Loucy (cell line): Measurements from ENCODE around the gene NR1D2.

Experiments
- H2AFZ ChIP-seq: fragments of 200-600 bp; sonication (generic); 2 replicates; pipeline ENCODE4 v1.6.0; 2016; ENCODE audit warnings: antibody characterized with exemption, mild to moderate bottlenecking, low read length, moderate library complexity
- H3F3A ChIP-seq: fragments of 200-600 bp; 2 replicates; pipeline ENCODE4 v1.6.0; 2016; ENCODE audit warnings: antibody characterized with exemption, low read depth, mild to moderate bottlenecking
- H3K27me3 ChIP-seq: fragments of 200-600 bp; sonication (generic); 2 replicates; pipeline ENCODE4 v1.6.1; 2014; ENCODE audit warnings: low read length, mild to moderate bottlenecking; ENCODE audit not compliant: insufficient read depth, poor library complexity, severe bottlenecking
- H3K36me3 ChIP-seq: fragments of 200-600 bp; sonication (generic); 2 replicates; pipeline ENCODE4 v1.6.1; 2016; ENCODE audit warnings: low read length; ENCODE audit not compliant: insufficient read depth
- H3K4me1 ChIP-seq: fragments of 200-600 bp; sonication (generic); 2 replicates; pipeline ENCODE4 v1.5.1; 2014; ENCODE audit warnings: low read length, mild to moderate bottlenecking; ENCODE audit not compliant: insufficient read depth, poor library complexity, severe bottlenecking
- H3K4me2 ChIP-seq: fragments of 200-600 bp; sonication (generic); 2 replicates; pipeline ENCODE4 v1.6.0; 2014; ENCODE audit warnings: antibody characterized with exemption, low read length, low read depth, mild to moderate bottlenecking; ENCODE audit not compliant: poor library complexity, severe bottlenecking
- H3K4me3 ChIP-seq: fragments of 200-600 bp; sonication (generic); 2 replicates; pipeline ENCODE4 v1.5.1; 2014; ENCODE audit warnings: low read length, mild to moderate bottlenecking, mixed read lengths; ENCODE audit not compliant: poor library complexity, severe bottlenecking
- H3K79me2 ChIP-seq: fragments of 200-600 bp; sonication (generic); 2 replicates; pipeline ENCODE4 v1.6.1; 2014; ENCODE audit warnings: low read length; ENCODE audit not compliant: insufficient read depth
- H3K9ac ChIP-seq: fragments of 200-600 bp; sonication (generic); 2 replicates; pipeline ENCODE4 v1.6.0; 2014; ENCODE audit warnings: mild to moderate bottlenecking, low read depth, low read length, moderate library complexity; ENCODE audit not compliant: poor library complexity, severe bottlenecking
- H3K9me2 ChIP-seq: fragments of 200-600 bp; sonication (generic); replicated peaks from 2 replicates; pipeline ENCODE4 v1.6.1; 2016; ENCODE audit warnings: low read depth, low read length, mixed read lengths
- H3K9me3 ChIP-seq: fragments of 200-600 bp; sonication (generic); 2 replicates; pipeline ENCODE4 v1.6.1; 2014; ENCODE audit warnings: mild to moderate bottlenecking, antibody characterized with exemption, low read length, low read depth; ENCODE audit not compliant: insufficient read depth
- H4K20me1 ChIP-seq: fragments of 200-600 bp; sonication (generic); 2 replicates; pipeline ENCODE4 v1.6.0; 2014; ENCODE audit warnings: antibody characterized with exemption, low read length, mild to moderate bottlenecking; ENCODE audit not compliant: insufficient read depth, poor library complexity, severe bottlenecking
- CTCF ChIP-seq: fragments of 200-600 bp; sonication (generic); conservative IDR thresholded peaks from 2 replicates; pipeline ENCODE4 v1.5.1; 2014; ENCODE audit warnings: mild to moderate bottlenecking, antibody characterized with exemption, low read length
- EZH2phosphoT487 ChIP-seq: fragments of 200-600 bp; IDR thresholded peaks from 2 replicates; pipeline ENCODE4 v1.6.1; 2018; ENCODE audit warnings: antibody characterized with exemption, mild to moderate bottlenecking, moderate library complexity, borderline replicate concordance

Gene NR1D2

GRCh38 chr3:23944861-23945662, at the start of gene NR1D2:
TSS of gene NR1D2 (plus strand) at chr3:23945286. CDS start at chr3:23945579, 293 bp downstream.
- Histone ChIP-seq H3K9ac (peak within 1 kb of the TSS; percentile 84), H4K20me1 (peaks cover 4% of the 10 kb centered on the region), H3K36me3 (no peaks in the 10 kb centered on the region), H3K9me2 (no peaks in the 10 kb centered on the region), H3K4me1 (peaks cover 29% of the 10 kb centered on the region), H3F3A (no peaks in the 10 kb centered on the region), H2AFZ (peak within 1 kb of the TSS; percentile 98), H3K4me3 (peak within 1 kb of the TSS; percentile 91), H3K27me3 (no peaks in the 10 kb centered on the region), H3K9me3 (no peaks in the 10 kb centered on the region), H3K4me2 (peak within 1 kb of the TSS; percentile 88), H3K79me2 (peaks cover 21% of the 10 kb centered on the region)
- TF ChIP-seq CTCF (no peak), EZH2phosphoT487 (no peak)

GRCh38 chr3:23900744-23901143, 44.3 kb upstream of the NR1D2 start:
- Histone ChIP-seq H4K20me1 (no peaks in the 10 kb centered on the region), H3K9ac (no peak overlapping the region), H3K27me3 (no peaks in the 10 kb centered on the region), H3K4me1 (no peaks in the 10 kb centered on the region), H3F3A (no peaks in the 10 kb centered on the region), H3K36me3 (peaks cover 21% of the 10 kb centered on the region; the same call in 1 of the 2 replicates), H3K4me3 (no peak overlapping the region), H3K4me2 (no peak overlapping the region), H3K9me2 (no peaks in the 10 kb centered on the region), H2AFZ (no peak overlapping the region), H3K79me2 (no peaks in the 10 kb centered on the region), H3K9me3 (no peaks in the 10 kb centered on the region; the same call in 1 of the 2 replicates)
- TF ChIP-seq CTCF (no peak), EZH2phosphoT487 (no peak)

DNA sequence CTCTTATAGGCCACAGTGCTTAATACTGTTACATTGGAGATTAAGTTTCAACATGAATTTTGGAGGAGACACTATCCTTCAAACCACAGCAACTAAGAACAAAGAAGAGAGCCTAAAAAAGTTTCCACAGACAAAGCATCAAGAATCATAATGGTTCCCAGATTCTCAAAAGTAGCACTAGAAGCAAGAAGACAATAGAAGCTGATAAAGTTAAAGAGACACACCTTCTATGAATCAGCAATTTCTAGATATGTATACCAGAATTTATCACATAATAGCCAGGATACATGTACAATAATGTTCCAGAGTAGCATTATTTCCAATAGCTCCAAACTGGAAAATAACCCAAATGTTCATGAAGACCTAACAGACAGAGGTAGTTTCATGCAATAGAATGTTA, 40.5 kb upstream of the NR1D2 start:
- Histone ChIP-seq H3K9me2 (no peaks in the 10 kb centered on the region), H3K4me2 (no peak overlapping the region), H3K9me3 (no peaks in the 10 kb centered on the region), H3K9ac (no peak overlapping the region), H2AFZ (no peak overlapping the region), H3K79me2 (no peaks in the 10 kb centered on the region), H3F3A (no peaks in the 10 kb centered on the region), H3K4me3 (no peak overlapping the region), H3K27me3 (no peaks in the 10 kb centered on the region), H3K4me1 (no peaks in the 10 kb centered on the region), H4K20me1 (no peaks in the 10 kb centered on the region), H3K36me3 (peaks cover 9% of the 10 kb centered on the region; the same call in 1 of the 2 replicates)
- TF ChIP-seq CTCF, result no peak
- no peak for TF ChIP-seq EZH2phosphoT487
